ENCODE results near the gene HTR3C.
"Not testable (repeated sequence)": the region's sequence is repeated elsewhere in the genome, so short reads cannot be mapped to it uniquely, and the experiment has no call there.

Gene HTR3C

GRCh38 chr3:184052767-184053166, at the start of gene HTR3C:
HTR3C (plus strand) TSS chr3:184053047; CDS start chr3:184053081, 34 bp downstream.
- no peak for DNase-seq (ENCODE audit: low spot score)

GRCh38 chr3:184003187-184003967, 49.5 kb upstream of the HTR3C start:
- no peak for DNase-seq (ENCODE audit: low spot score)

GRCh38 chr3:184004476-184004875, 48.4 kb upstream of the HTR3C start:
- DNase-seq (ENCODE audit: low spot score), result no peak

DNA sequence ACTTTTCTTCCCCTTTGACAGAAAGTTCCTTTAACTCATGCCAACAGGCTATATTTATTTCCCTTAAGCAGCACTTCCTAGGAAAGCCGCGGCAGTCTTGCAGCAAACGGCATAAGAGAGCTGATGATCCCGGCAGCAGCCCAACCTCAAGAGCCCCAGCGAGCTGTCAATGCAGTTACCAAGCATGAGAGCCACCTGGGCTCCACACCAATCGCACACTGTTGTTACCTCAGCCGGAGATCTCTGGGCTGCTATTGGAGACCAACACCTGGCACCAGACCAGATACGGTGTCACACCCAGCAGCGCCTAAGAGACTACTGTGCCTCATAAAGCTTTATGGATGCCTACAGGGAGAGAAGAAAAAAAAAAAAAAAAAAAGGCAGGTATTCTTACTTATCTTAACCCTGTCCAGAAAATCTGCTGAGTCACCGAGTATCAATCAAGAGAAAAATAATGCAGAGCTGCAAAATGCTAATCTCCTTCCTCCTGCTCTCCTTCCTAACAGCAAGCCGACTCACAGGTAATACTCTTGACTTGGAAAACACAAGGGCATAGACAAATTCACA, 46.8 kb upstream of the HTR3C start:
- peak; percentile 97 for DNase-seq (ENCODE audit: low spot score)

DNA sequence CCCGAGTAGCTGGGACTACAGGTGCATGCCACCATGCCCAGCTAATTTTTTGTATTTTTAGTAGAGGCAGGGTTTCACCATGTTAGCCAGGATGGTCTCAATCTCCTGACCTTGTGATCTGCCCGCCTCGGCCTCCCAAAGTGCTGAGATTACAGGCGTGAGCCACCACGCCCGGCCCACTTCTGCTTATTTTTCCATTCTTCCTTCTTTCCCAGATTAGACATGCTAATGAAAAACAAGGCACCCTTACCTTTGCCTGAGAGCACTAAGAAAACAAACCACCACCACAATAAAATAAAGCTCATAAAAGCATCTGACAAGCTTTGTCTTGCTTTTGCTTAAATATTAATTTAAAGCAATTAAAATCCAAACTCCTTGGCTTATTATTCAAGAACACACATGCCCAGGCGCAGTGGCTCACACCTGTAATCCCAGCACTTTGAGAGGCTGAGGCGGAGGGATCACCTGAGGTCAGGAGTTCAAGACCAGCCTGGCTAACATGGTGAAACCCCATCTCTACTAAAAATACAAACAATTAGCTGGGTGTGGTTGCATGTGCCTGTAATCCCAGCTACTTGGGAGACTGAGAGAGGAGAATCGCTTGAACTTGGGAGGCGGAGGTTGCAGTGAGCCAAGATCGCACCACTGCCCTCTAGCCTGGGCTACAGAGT, 45.6 kb upstream of the HTR3C start:
- peak; percentile 22 for DNase-seq (ENCODE audit: low spot score)

GRCh38 chr3:184008161-184008560, 44.7 kb upstream of the HTR3C start:
- no peak for DNase-seq (ENCODE audit: low spot score)

DNA sequence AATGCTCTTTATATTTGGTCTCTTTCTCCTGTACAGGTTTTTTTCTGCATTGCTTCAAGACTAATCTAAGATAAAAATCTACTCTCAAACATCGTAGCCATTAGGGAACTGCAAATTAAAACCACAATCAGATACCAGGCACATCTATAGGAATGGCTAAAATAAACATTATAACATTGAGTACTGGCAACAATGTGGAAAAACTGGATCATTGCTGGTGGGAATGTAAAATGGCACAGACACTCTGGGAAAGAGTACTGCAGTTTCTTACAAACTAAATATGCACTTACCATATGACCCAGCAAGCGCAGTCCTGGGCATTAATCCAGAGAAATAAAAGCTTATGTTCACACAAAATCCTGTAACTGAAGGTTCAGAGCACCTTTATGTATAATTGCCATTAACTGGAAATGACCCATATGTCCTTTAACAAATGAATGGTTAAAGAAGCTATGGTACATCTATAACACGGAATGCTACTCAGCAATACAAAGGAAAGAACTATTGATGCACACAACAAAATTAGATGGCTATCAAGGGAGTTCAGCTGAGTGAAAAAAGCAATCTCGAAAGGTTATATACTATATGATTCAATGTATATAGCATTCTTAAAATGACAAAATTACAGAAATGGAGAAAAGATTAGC, 41.5 kb upstream of the HTR3C start:
- no peak for DNase-seq (ENCODE audit: low spot score)

DNA sequence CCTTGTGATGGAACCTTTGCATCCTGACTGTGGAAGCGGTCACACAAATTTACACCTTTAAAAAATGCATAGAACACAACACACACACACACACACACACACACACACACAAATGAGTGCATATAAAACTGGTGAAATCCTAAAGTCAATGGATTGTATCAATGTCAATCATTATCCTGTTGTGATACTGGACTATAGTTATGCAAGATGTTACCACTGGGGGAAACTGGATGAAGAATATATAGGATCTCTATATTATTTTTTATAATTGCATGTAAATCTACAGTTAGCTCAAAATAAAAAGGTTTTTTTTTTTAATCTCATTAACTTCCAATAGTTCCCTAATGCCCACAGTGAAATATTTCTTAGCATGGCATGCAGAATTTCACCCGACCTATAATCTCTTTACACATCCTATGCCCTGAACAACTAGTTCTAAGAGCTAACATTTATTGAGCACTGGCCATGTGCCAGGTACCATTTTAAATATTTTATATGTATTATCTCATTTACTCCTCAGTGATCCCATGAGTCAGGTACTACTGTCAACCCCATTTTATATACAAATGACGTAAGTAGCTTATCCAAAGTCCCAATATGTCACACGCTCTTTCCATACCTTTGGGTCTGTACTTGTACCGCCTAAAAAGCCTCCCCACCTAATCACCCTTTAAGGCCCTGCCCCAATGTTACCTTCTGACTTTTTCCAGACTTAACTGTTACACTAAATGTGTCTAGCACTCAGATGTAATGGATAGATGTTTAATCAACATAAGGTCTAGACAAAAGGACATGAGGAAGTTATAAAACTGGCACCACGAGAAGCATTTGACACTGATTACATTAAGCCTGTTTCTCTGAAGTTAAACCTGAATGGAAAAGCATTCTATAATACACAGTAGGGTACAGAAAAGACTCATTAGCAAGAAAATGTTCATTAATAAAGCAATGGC, 40.6 kb upstream of the HTR3C start:
- DNase-seq (ENCODE audit: low spot score), result no peak

DNA sequence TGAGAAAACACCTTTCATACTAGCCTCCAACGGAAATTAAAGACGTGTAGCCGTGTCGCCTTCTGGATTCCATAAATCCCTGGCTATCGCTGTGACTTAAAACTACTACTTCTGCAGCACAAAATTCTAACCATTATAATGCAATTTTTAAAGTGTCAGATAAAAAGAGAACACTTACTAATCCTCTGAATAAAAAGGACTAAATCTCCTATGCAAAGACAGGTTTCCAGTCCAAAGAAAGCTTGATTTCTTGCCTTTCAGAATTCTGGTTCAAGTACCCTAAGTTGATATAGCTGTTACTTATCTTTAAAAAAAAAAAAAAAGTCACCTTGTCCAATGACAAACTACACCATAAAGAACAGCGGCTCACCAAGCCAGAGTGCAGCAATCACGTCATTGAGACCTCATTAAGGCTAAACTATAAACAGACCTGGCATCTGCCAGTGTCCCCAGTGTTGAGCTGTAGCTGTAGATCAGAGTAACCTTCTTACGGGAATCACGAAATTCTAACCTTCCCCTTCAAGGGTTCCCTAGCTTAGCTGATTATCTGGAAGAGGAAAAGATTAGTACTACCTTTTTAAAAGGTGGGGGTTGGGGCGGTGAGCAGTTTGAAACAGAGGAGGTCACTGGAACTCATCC, 37.3 kb upstream of the HTR3C start:
- no peak for DNase-seq (ENCODE audit: low spot score)

- no peak for DNase-seq (ENCODE audit: low spot score)
These were observed 36.7 kb upstream of the HTR3C start for GRCh38 chr3:184016169-184016570.

DNA sequence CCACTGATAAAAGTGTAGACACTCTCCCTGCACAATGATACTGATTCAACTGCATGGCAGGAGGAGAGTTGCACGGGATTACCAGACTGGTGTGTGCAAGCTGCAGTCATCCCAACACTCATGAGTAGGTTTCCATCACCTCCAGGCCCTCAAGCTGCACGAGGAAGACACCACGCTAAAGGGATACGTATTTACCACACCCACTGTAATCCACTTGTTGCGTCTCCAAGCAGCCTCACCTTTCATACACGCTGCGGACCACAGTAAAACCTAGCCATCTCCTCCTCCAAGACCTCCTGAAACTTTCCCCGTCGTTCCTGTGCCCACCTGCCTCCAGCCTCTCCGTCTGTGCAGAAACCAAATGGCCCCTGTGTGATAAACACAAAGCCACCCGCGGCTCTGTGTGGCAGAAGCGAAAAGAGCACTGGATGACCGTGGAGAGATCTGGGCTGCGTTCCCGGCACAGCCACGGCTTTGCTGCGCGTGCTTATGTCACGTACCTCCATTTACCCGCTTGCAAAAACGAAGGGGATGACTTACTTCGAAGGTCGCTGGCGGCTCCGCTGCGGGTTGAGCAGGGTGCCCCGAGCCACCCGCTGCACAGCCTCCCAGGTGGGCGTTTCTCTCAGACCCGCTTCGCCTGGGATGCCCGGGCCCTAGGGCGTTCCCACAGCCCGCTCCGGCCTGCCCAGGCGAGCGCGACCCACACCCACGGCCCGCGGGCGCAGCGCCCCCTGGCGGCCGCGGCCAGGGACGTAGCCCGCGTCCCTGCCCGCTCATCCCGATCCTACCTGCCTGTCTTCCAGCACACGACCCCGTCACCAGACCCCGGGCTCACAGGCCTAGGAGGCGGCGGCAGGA, 35.8 kb upstream of the HTR3C start:
- peak; percentile 76 for DNase-seq (ENCODE audit: low spot score)

GRCh38 chr3:184017672-184018423, 35.0 kb upstream of the HTR3C start, which contains the start of gene ABCC5:
ABCC5 (minus strand) TSS chr3:184017884; CDS start chr3:184014392, 3,492 bp downstream.
- DNase-seq (ENCODE audit: low spot score), result peak; percentile 96

DNA sequence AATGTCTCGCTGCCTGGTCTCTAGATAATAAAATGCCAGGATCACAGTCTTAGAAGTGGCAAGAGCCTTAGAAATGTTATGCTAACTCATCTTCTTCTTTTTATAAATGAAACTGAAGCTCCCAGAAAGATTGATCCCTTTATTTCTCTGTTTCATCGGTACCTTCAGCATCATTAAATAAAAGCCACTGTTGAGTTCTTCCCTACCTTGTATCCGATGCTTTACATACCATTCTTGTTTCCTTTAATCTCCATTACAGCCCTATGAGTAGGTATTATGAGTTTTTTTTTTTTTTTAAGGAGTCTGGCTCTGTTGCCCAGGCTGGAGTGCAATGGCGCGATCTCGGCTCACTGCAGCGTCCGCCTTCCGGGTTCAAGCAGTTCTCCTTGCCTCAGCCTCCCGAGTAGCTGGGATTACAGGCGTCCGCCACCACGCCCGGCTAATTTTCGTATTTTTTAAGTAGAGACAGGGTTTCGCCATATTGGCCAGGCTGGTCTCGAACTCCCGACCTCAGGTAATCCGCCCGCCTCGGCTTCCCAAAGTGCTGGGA, 34.3 kb upstream of the HTR3C start:
- DNase-seq (ENCODE audit: low spot score), result no peak

DNA sequence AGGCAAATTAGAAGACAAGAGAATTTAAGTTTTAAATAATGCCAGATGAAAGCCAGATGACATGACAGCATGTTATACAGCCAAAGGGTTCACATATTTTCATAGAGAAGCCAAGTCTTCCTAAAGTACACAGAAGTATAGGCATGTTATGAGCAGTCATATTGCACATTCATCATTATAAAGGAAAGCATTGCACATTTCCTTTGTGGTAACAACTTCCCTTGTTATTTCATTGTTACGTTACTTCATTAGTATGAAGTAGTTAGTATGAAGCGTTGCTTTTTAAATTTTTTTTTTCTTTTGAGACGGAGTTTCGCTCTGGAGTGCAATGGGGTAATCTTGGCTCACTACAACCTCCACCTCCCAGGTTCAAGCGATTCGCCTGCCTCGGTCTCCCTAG, 30.5 kb upstream of the HTR3C start:
- no peak for DNase-seq (ENCODE audit: low spot score)

DNA sequence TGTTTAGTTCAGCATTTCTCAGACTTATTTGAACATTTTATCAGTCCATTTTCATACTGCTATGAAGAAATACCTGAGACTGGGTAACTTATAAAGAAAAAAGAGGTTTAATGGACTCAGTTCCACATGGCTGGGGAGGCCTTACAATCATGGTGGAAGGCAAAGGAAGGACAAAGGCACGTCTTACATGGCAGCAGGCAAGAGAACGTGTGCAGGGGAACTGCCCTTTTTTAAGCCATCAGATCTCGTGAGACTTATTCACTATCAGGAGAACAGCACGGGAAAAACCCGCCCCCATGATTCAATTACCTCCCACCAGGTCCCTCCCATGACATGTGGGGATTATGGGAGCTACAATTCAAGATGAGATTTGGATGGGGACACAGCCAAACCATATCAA, 27.6 kb upstream of the HTR3C start:
- not testable (repeated sequence) for DNase-seq (ENCODE audit: low spot score)

- not testable (repeated sequence) for DNase-seq (ENCODE audit: low spot score)
These were observed 24.5 kb upstream of the HTR3C start for GRCh38 chr3:184028275-184028890.

DNA sequence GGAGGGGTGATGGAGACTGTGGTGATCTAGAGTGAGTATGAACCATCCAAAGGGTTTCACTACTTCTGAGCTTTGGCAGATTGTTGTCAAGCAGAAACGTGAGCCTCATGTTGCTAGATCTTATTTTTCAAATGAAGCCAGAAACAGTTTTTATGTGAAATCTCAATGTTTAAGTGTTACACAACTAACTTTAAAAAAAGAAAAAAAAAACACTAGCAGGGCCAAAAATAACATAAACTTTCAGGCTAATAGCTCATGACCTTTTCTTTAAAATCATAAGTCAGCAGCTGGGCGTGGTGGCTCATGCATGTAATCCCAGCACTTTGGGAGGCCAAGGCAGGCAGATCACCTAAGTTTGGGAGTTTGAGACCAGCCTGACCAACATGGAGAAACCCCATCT, 23.4 kb upstream of the HTR3C start:
- no peak for DNase-seq (ENCODE audit: low spot score)

DNA sequence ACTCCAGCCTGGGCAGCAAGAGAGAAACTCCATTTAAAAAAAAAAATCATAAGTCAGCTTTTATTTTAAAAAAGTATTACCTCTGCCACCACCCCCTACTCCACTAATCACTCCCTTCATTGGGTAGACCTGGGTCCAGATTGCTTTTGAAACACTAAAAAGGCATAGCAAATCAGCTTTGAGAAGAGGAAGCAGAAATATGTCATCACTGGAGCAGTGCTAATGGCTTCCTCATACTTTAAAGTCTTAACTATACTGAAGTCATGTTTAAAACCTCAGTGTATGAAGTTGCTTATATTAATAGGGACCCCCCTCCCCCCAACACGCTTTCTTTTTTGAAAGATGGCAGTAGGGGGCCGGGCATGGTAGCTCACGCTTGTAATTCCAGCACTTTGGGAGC, 22.3 kb upstream of the HTR3C start:
- DNase-seq (ENCODE audit: low spot score), result no peak

Data from LoVo (cell line).